NCI-H1048 (cell line): ENCODE measurements around the gene CPD.
"Not testable (repeated sequence)": the region's sequence is repeated elsewhere in the genome, so short reads cannot be mapped to it uniquely, and the experiment has no call there.

Experiments
- DNase-seq: peaks from one replicate; lab custom pipeline; 2025; lab: John Stamatoyannopoulos, UW

The CPD gene

DNA sequence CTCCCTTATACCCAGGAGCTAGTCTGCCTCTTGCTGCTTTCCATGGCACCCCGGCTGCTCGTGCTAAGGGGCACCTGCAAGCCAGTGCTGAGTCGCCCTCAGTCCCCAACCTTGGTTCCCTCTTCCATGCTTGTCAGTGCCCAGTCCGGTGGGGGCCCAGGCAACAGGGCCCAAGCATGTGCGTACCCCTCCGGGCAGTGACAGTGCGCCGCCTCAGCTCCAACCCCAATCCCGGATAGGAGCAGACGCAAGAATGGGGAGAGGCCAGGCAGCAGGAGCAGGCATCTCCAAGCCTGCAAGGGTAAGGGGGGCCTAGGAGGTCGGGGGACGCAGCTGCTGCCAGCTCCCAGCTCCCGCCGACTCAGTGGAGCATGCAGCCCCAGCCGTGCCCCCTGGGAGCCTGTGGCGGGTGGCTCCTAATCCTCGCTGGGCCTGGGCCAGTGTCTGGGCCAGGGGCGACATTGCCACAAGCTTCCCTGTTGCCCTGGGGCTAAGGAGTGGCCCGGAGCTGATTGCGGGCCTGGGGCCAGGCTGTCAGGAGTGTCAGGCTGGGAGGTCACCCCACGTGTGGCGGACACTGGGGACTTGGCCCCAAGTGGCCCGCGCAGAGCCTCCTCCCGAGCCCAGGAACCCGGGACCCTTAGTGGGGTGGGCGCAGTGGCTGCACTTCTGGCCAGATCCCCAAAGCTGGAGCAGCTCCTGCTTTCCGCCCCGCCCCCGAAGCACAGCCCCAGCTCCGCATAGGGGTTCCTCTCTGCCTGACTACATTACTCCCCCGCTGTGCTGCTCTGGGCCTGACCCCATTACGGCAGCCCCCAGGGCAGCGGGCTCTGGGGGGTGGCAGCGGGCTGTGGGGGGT lies 9.8 kb downstream of the CPD start:
- no peak for DNase-seq

DNA sequence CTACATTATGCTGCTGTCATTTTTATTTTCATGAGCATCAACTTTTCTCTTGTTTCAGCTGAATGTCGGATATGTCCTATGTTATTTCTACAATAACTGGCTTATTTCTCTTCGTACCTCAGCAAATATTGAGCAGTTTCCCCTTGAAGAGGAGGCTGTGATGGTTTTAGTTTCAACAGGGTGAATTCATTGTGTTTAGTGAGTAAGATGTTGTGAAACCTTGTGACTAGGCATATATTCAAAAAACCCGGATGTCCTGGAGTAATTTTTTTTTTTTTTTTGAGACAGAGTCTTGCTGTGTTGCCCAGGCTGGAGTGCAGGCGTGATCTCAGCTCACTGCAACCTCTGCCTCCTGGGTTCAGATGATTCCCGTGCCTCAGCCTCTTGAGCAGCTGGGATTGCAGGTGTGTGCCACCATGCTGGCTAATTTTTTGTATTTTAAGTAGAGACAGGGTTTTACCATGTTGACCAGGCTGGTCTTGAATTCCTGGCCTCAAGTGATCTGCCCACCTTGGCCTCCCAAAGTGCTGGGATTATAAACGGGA lies 11.1 kb downstream of the CPD start:
- DNase-seq, result no peak

- DNase-seq, result no peak
These were observed 12.8 kb downstream of the CPD start for GRCh38 chr17:30391534-30391933.

- DNase-seq, result no peak
These were observed 14.8 kb downstream of the CPD start for GRCh38 chr17:30393491-30393890.

- DNase-seq, result no peak
These were observed 15.5 kb downstream of the CPD start for GRCh38 chr17:30393911-30394867.

DNA sequence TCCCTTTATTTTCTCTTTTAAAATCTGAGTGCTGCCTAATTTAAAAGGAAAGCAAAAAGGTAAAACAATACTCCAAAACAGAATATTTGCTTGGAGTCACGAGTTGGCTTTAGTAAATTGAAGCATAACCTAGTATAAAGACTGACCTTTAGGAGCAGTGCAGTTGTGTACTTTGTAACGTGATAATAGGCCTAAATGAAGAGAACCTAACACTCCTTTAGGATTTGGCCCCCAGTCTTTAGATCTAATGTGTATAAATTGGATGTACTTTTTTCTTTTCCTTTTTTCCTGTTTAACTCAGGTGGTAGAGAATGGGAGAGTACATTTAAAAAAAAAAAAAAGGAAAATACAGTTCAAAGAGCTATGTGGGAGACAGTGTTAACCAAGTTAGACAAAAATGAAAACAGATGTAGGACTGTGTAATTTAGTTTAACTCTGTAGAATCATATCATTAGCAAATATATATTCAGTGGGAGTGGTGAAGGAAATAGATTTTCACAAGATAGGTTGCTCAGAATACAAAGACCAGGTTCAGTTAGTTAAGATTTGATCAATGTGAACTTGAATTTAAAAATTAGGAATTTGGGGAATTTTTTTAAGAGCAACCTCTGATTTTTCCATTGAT lies 16.8 kb downstream of the CPD start:
- no peak for DNase-seq

- DNase-seq, result no peak
These were observed 17.4 kb downstream of the CPD start for GRCh38 chr17:30396129-30396528.

- DNase-seq, result no peak
These were observed 17.9 kb downstream of the CPD start for GRCh38 chr17:30396612-30397011.

GRCh38 chr17:30398328-30399041 lies 19.8 kb downstream of the CPD start:
- DNase-seq, result no peak

DNA sequence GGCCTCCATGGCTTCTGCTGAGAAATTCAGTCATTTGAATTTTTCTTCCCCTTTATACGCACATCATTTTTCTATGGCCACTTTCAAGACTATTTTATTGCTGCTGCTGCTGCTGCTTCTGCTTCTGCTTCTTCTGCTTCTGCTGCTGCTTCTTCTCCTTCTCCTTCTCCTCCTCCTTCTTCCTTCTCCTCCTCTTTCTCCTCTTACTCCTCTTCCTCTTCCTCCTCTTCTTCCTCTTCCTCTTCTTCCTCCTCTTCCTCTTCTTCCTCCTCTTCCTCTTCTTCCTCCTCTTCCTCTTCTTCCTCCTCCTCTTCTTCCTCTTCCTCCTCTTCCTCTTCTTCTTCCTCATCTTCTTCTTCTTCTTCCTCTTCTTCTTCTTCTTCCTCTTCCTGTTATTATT lies 22.4 kb downstream of the CPD start:
- no peak for DNase-seq

GRCh38 chr17:30405161-30405560 lies 26.4 kb downstream of the CPD start:
- no peak for DNase-seq

- not testable (repeated sequence) for DNase-seq
These were observed 31.9 kb downstream of the CPD start for GRCh38 chr17:30410627-30411026.

GRCh38 chr17:30412008-30412496 lies 33.3 kb downstream of the CPD start:
- not testable (repeated sequence) for DNase-seq

- no peak for DNase-seq
These were observed 34.4 kb downstream of the CPD start for GRCh38 chr17:30413109-30413508.

DNA sequence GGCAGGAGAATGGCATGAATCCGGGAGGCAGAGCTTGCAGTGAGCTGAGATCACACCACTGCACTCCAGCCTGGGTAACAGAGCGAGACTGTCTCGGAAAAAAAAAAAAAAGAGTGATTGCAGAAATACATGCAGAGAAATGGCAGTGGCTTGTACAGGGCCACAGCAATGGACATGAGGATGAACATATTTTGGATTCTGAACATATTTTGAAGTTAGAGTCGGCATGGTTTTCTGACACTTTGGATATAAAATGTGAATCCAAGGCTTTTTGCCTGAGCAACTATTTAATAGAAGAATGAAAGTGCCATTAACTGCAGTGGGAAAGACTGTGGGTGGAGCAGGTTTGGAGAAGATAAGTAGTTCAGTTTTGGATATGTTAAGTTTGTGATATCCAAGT lies 35.8 kb downstream of the CPD start:
- DNase-seq, result no peak

- no peak for DNase-seq
These were observed 36.8 kb downstream of the CPD start for GRCh38 chr17:30415491-30415890.

- DNase-seq, result not testable (repeated sequence)
These were observed 39.3 kb downstream of the CPD start for GRCh38 chr17:30418070-30418469.

- no peak for DNase-seq
These were observed 42.9 kb downstream of the CPD start for GRCh38 chr17:30421592-30421991.

DNA sequence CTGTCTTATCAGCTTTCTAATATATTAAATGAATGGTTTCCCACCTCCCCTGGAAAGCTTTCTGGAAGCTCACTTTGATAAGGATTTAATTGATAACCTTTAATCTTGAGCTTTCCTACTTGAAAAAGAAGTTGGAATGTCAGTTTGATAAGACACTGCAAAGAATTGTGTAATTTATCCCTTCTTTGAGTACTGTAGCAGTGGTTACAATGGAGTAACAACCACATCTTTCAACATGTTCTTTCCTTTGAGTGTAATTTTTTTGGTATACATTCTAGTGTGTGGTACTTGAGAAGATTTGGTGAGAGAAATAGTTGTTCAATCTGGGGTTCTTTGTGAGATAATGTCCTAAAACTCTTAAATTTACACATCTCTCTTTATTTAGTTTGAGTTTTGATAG lies 43.4 kb downstream of the CPD start:
- no peak for DNase-seq

- no peak for DNase-seq
These were observed 45.7 kb downstream of the CPD start for GRCh38 chr17:30424471-30424870.

DNA sequence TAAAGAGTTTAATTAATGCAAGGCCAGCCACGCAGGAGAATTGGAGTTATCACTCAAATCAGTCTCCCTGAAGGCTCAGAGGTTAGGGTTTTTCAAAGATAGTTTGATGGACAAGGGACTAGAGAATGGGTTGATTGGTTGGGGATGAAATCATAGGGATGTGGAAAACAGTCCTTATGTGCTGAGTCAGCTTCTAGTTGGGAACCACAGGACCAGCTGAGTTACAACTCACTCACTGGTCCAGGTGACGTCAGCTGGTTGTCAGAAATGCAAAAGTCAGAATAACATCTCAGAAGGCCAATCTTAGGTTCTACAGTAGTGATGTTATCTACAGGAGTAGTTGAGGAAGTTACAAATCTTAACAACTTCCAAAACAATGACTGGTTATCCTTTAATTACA lies 47.6 kb downstream of the CPD start:
- DNase-seq, result no peak
